WTC11 (cell line): ENCODE data around the gene PRSS57. TPM values are rescaled to one million over a fixed set of nuclear protein-coding genes. Genes with fewer than 3 reads are reported as not detected.

ENCODE experiments used
- ATAC-seq: fragments of 200-7000 bp; cut with Tn5 transposase; 2 replicates; pipeline ENCODE4 v1.10.0; 2021; ENCODE audit warnings: mild to moderate bottlenecking, moderate library complexity
- CTCF ChIA-PET: fragments of 300-600 bp; sonication (Branson Sonifier 250); formaldehyde crosslinking; loops from one replicate; lab custom pipeline; 2021; ENCODE audit warnings: antibody characterized with exemption; lab: Charles Lee
- POLR2A ChIA-PET: fragments of 350-600 bp; sonication (Branson Sonifier 250); formaldehyde crosslinking; loops from one replicate; lab custom pipeline; 2021; ENCODE audit warnings: antibody characterized with exemption; lab: Charles Lee
- DNase-seq: peaks from one replicate; pipeline ENCODE4 v3.0.0; 2021; ENCODE audit warnings: low spot score
- H3K27ac Mint-ChIP-seq: 2 replicates; pipeline ENCODE4 v1.8.0; 2021; ENCODE audit warnings: mixed read lengths
- H3K27me3 Mint-ChIP-seq: 2 replicates; pipeline ENCODE4 v1.8.0; 2021; ENCODE audit warnings: low read depth, mild to moderate bottlenecking, moderate library complexity, mixed read lengths
- H3K36me3 Mint-ChIP-seq: 2 replicates; pipeline ENCODE4 v1.8.0; 2021; ENCODE audit warnings: mixed read lengths
- H3K4me1 Mint-ChIP-seq: 2 replicates; pipeline ENCODE4 v1.8.0; 2022; ENCODE audit warnings: mixed read lengths
- H3K4me3 Mint-ChIP-seq: 2 replicates; pipeline ENCODE4 v1.8.0; 2021; ENCODE audit warnings: mild to moderate bottlenecking, moderate library complexity, mixed read lengths
- H3K9me3 Mint-ChIP-seq: 2 replicates; pipeline ENCODE4 v1.8.0; 2021; ENCODE audit warnings: mixed read lengths
- CTCF ChIP-seq: fragments of 200-600 bp; IDR thresholded peaks from 2 replicates; pipeline ENCODE4 v1.8.0; 2022; ENCODE audit warnings: antibody characterized with exemption
- EMX1 ChIP-seq: fragments of 250-450 bp; sonication (Bioruptor Pico); IDR thresholded peaks from 2 replicates; pipeline ENCODE4 v1.8.0; 2021; ENCODE audit warnings: mild to moderate bottlenecking
- FOXK1 ChIP-seq: sonication (generic); formaldehyde crosslinking; IDR thresholded peaks from 2 replicates; pipeline ENCODE4 v1.8.0; 2022; ENCODE audit warnings: mild to moderate bottlenecking, moderate library complexity, missing genetic modification reagents
- JAZF1 ChIP-seq: fragments of 250-450 bp; sonication (Bioruptor Pico); IDR thresholded peaks from 2 replicates; pipeline ENCODE4 v1.9.0; 2021; ENCODE audit warnings: moderate library complexity, mild to moderate bottlenecking, inconsistent platforms
- PRDM15 ChIP-seq: sonication (generic); formaldehyde crosslinking; IDR thresholded peaks from 2 replicates; pipeline ENCODE4 v1.8.0; 2022; ENCODE audit warnings: missing genetic modification reagents
- SP1 ChIP-seq: sonication (generic); formaldehyde crosslinking; conservative IDR thresholded peaks from 2 replicates; pipeline ENCODE4 v1.8.1; 2022; ENCODE audit warnings: missing genetic modification reagents
- TEAD1 ChIP-seq: sonication (generic); formaldehyde crosslinking; IDR thresholded peaks from 2 replicates; pipeline ENCODE4 v1.8.0; 2022; ENCODE audit warnings: mild to moderate bottlenecking, missing genetic modification reagents
- TP53 ChIP-seq: sonication (generic); formaldehyde crosslinking; IDR thresholded peaks from 2 replicates; pipeline ENCODE4 v1.8.1; 2023; ENCODE audit warnings: mild to moderate bottlenecking, missing genetic modification reagents
- ZNF121 ChIP-seq: sonication (generic); formaldehyde crosslinking; IDR thresholded peaks from 2 replicates; pipeline ENCODE4 v1.8.0; 2023; ENCODE audit warnings: missing genetic modification reagents
- ZNF219 ChIP-seq: sonication (generic); formaldehyde crosslinking; IDR thresholded peaks from 2 replicates; pipeline ENCODE4 v1.8.0; 2023; ENCODE audit warnings: missing genetic modification reagents, mild to moderate bottlenecking, borderline replicate concordance
- ZNF671 ChIP-seq: fragments of 250-450 bp; sonication (Bioruptor Pico); IDR thresholded peaks from 2 replicates; pipeline ENCODE4 v1.8.0; 2021; ENCODE audit warnings: mild to moderate bottlenecking
- total RNA-seq: library from RNA; stranded (reverse); gene quantifications from 3 replicates; pipeline ENCODE4 v1.2.3, GENCODE V29; 2021
- TF ChIP-seq, protein P1 (sequence below): sonication (generic); formaldehyde crosslinking; IDR thresholded peaks from 2 replicates; pipeline ENCODE4 v1.8.1; 2023; ENCODE audit warnings: mild to moderate bottlenecking, missing genetic modification reagents, moderate library complexity
- TF ChIP-seq, protein P2 (sequence below): sonication (generic); formaldehyde crosslinking; conservative IDR thresholded peaks from 2 replicates; pipeline ENCODE4 v1.8.1; 2023; ENCODE audit warnings: mild to moderate bottlenecking, low read depth, missing genetic modification reagents, moderate library complexity

PRSS57 gene
- total RNA-seq, 1 experiment from 2014 or later, result not detected

DNA sequence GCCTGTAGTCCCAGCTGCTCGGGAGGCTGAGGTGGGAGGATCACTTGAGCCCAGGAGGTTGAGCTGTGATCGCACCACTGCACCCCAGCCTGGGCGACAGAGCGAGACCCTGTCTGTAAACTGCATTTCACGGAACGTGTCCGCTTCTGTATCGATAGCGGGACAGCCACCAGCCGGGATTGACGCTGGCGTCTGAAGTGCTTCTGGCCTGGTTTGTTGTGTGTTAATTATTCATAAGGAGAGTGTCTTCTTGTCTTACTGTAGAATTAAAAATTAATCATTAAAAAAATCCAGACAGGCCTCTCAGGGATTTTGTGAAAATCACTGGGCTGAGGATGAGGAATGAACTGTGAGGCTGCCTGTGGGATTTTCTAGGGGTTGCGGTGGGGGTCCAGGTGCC is 39.5 kb upstream of the PRSS57 start (continued):
- TF ChIP-seq JAZF1 (CRISPR knock-in tag) (no peak), TP53 (no peak), CTCF (no peak), FOXK1 (no peak), TEAD1 (CRISPR knock-in tag) (no peak)

DNA sequence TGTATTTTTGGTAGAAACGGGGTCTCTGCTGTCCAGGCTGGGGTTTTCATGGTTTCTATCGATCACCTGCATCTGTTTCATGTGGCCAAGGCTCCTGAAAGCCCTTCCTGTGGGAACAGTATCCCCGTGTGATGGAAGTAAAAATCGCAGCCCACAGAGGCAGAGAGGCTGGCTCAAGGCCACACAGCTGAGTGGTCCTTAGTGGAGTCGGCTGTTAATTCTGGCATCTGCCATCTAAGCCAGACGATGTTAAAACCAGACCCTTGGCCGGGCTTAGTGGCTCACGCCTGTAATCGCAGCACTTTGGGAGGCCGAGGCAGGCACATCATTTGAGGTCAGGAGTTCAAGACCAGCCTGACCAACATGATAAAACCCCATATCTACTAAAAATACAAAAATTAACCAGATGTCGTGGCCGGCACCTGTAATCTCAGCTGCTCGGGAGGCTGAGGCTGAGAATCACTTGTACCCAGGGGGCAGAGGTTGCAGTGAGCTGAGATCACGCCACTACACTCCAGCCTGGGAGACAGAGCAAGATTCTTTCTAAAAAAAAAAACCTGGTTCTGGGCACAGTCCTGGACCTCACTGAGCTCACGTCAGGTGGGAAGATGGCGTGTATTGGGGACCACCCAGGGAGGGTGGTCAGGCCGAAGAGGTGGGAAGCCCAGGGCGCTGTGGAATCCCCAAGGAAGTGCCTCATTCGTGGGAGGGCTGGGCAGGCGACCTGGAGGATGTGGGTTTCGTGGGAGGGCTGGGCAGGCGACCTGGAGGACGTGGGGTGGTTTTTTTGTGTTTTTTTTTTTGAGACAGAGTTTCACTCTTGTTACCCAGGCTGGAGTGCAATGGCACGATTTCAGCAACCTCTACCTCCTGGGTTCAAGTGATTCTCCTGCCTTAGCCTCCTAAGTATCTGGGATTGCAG is 37.2 kb upstream of the PRSS57 start:
- Mint-ChIP-seq H3K9me3 (no peaks in the 10 kb centered on the region), H3K4me1 (no peaks in the 10 kb centered on the region), H3K27me3 (no peaks in the 10 kb centered on the region), H3K4me3 (no peak overlapping the region), H3K36me3 (no peaks in the 10 kb centered on the region), H3K27ac (no peak overlapping the region)
- ChIA-PET POLR2A (no interaction called here), CTCF (interaction anchor here (1.8 kb wide), 1 partner anchor 55 kb away, joined by 16 read pairs; no protein-coding TSS in a partner anchor)
- ATAC-seq, result no peak
- DNase-seq, result no peak
- TF ChIP-seq EMX1 (CRISPR knock-in tag), result no peak
- no peak for TF ChIP-seq PRDM15 (CRISPR knock-in tag)
- TF ChIP-seq, protein P1, sequence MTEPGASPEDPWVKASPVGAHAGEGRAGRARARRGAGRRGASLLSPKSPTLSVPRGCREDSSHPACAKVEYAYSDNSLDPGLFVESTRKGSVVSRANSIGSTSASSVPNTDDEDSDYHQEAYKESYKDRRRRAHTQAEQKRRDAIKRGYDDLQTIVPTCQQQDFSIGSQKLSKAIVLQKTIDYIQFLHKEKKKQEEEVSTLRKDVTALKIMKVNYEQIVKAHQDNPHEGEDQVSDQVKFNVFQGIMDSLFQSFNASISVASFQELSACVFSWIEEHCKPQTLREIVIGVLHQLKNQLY (CRISPR knock-in tag), result no peak
- no peak for TF ChIP-seq ZNF671
- no peak for TF ChIP-seq ZNF121 (CRISPR knock-in tag)
- no peak for TF ChIP-seq SP1 (CRISPR knock-in tag)
- TF ChIP-seq, protein P2, sequence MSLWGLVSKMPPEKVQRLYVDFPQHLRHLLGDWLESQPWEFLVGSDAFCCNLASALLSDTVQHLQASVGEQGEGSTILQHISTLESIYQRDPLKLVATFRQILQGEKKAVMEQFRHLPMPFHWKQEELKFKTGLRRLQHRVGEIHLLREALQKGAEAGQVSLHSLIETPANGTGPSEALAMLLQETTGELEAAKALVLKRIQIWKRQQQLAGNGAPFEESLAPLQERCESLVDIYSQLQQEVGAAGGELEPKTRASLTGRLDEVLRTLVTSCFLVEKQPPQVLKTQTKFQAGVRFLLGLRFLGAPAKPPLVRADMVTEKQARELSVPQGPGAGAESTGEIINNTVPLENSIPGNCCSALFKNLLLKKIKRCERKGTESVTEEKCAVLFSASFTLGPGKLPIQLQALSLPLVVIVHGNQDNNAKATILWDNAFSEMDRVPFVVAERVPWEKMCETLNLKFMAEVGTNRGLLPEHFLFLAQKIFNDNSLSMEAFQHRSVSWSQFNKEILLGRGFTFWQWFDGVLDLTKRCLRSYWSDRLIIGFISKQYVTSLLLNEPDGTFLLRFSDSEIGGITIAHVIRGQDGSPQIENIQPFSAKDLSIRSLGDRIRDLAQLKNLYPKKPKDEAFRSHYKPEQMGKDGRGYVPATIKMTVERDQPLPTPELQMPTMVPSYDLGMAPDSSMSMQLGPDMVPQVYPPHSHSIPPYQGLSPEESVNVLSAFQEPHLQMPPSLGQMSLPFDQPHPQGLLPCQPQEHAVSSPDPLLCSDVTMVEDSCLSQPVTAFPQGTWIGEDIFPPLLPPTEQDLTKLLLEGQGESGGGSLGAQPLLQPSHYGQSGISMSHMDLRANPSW (CRISPR knock-in tag), result no peak
- TF ChIP-seq ZNF219 (CRISPR knock-in tag), result no peak

DNA sequence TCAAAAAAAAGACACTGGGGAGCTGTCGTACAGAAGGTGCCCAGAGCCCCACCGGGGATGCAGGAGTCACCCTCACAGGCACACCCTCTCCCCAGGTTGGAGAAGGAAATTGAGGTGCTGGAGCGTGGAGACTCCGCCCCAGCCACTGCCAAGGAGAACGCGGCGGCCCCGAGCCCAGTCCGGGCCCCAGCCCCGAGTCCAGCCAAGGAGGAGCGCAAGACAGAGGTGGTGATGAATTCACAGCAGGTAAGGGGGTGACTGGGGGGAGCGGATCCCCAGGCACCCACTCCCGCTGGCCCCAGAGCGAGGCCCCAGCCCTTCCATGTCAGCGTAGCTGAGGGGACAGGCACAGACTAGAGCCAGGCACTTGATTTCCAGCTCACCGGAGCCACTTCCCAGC is 35.7 kb upstream of the PRSS57 start:
- no peaks in the 10 kb centered on the region for H3K27me3 Mint-ChIP-seq
- H3K27ac Mint-ChIP-seq, result no peak overlapping the region
- no peak overlapping the region for H3K4me3 Mint-ChIP-seq
- no peaks in the 10 kb centered on the region for H3K4me1 Mint-ChIP-seq
- CTCF ChIA-PET, result interaction anchor here (0.6 to 1.0 kb wide), 3 partner anchors 8 to 133 kb away, joined by 3 read pairs; no protein-coding TSS in a partner anchor
- POLR2A ChIA-PET, result no interaction called here
- ATAC-seq (no peak), DNase-seq (no peak)
- TF ChIP-seq, protein P1 (CRISPR knock-in tag), result no peak
- no peaks in the 10 kb centered on the region for H3K36me3 Mint-ChIP-seq
- H3K9me3 Mint-ChIP-seq, result no peaks in the 10 kb centered on the region
